Uterus (tissue), 4 donors: ENCODE data around the gene AMBRA1. TPM values are rescaled to one million over a fixed set of nuclear protein-coding genes. Genes with fewer than 3 reads are reported as not detected.

Experiments used
- DNase-seq, 2 donors: peaks; one replicate each; pipeline ENCODE4 v3.0.0-alpha.2; 2019 to 2020
- H3K27ac ChIP-seq, 2 donors: fragments of 200-600 bp; sonication (generic); 1 replicate in 1 of 2; 2 replicates in 1 of 2; pipeline ENCODE4 v1.5.1; 2016 to 2018
- H3K27me3 ChIP-seq, 2 donors: fragments of 200-600 bp; sonication (generic); one replicate each; pipeline ENCODE4 v1.5.1; 2018 to 2019; ENCODE audit warnings: control low read depth in 1 of 2
- H3K36me3 ChIP-seq, 2 donors: fragments of 200-600 bp; sonication (generic); one replicate each; pipeline ENCODE4 v1.5.1; 2019; ENCODE audit warnings: control low read depth in 1 of 2
- H3K4me1 ChIP-seq, 2 donors: fragments of 200-600 bp; sonication (generic); one replicate each; pipeline ENCODE4 v1.5.1; 2018 to 2019; ENCODE audit warnings: control low read depth in 1 of 2
- H3K4me3 ChIP-seq, 2 donors: fragments of 200-600 bp; sonication (generic); 1 replicate in 1 of 2; 2 replicates in 1 of 2; pipeline ENCODE4 v1.5.1; 2018 to 2019; ENCODE audit warnings: mild to moderate bottlenecking in 1 of 2
- H3K9me3 ChIP-seq, 2 donors: fragments of 200-600 bp; sonication (generic); one replicate each; pipeline ENCODE4 v1.5.1; 2019; ENCODE audit warnings: control low read depth in 1 of 2
- POLR2A ChIP-seq, 2 donors: fragments of 450-650 bp; IDR thresholded peaks; one replicate each; pipeline ENCODE4 v1.6.1; 2016; ENCODE audit warnings: antibody characterized with exemption in 2 of 2, mild to moderate bottlenecking in 1 of 2, moderate library complexity in 1 of 2
- intact Hi-C: fragments of 100-400 bp; cut with DNase I; formaldehyde crosslinking; loops from one replicate; pipeline ENCODE4 v1.15.1; 2023; ENCODE audit warnings: low total_unique reads
- total RNA-seq, 4 donors: library from RNA; depleted of rRNA in 3 of 4; stranded (reverse); fragments of >200 nt in 3 of 4; gene quantifications; one replicate each; pipeline versions ENCODE4 v1.1.0 to v1.2.4, GENCODE V29; 2014 to 2023
- TF ChIP-seq, protein P1 (sequence below), 4 experiments: fragments of 200-600 bp in 2 of 4; fragments of 450-650 bp in 2 of 4; sonication (generic) in 2 of 4; IDR thresholded peaks; one replicate each; pipeline ENCODE4 v1.5.1; 2016 to 2019; ENCODE audit warnings: antibody characterized with exemption in 4 of 4, mild to moderate bottlenecking in 2 of 4, moderate library complexity in 1 of 4
- donor health status: DM: yes; HTN: yes; CAD: no.

Gene AMBRA1
- total RNA-seq, 4 donors from 2014 or later, result 22.6 to 55.3 (median 41.4) TPM

GRCh38 chr11:46506483-46506791 lies 87.4 kb downstream of the AMBRA1 start:
- intact Hi-C loops, result no loop called here
- Histone ChIP-seq H3K27me3 (no peaks in the 10 kb centered on the region), H3K9me3 (no peaks in the 10 kb centered on the region), H3K27ac (no peak overlapping the region), H3K4me3 (no peak overlapping the region), H3K36me3 (no peaks in the 10 kb centered on the region), H3K4me1 (no peaks in the 10 kb centered on the region)
- no peak for DNase-seq
- TF ChIP-seq, protein P1, sequence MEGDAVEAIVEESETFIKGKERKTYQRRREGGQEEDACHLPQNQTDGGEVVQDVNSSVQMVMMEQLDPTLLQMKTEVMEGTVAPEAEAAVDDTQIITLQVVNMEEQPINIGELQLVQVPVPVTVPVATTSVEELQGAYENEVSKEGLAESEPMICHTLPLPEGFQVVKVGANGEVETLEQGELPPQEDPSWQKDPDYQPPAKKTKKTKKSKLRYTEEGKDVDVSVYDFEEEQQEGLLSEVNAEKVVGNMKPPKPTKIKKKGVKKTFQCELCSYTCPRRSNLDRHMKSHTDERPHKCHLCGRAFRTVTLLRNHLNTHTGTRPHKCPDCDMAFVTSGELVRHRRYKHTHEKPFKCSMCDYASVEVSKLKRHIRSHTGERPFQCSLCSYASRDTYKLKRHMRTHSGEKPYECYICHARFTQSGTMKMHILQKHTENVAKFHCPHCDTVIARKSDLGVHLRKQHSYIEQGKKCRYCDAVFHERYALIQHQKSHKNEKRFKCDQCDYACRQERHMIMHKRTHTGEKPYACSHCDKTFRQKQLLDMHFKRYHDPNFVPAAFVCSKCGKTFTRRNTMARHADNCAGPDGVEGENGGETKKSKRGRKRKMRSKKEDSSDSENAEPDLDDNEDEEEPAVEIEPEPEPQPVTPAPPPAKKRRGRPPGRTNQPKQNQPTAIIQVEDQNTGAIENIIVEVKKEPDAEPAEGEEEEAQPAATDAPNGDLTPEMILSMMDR (IDR thresholded peaks at IDR 0.05), result no peak
- no peak for TF ChIP-seq POLR2A (IDR thresholded peaks at IDR 0.05)

DNA sequence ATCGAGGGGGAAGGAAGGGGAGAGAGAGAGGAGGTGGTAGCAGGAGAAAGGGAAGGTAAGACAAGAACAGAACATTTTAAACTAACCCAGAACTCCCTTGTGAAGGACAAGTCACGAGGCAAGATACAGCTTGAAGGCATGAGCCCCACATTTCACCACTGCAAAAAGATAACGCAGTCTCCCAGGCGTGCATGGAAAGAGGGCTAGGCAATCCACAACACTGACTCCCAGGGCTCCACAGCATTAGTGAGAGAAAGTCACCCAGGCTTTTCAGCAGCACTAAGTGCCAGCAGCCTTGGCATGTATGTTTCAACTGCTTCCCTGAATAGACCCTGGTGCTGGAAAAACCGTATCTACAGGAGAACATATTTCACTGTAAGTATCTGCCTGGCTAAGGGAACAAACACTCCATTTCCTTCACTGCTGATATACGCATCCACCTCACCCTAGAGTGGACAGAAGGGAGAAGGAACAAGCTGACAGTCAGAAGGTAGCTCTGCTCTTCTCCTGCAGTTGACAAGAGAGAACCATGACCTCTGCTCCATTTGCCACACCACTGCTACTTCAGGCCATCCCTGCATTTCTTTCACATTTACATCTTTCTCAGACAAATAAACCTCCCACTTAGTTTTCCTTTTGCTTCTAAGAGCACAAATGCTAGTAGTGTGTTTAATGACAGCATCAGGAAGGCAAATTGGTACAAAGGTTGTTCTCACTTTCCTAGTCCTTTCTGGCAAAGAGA lies 87.9 kb downstream of the AMBRA1 start:
- Histone ChIP-seq H3K27ac (no peak overlapping the region), H3K4me3 (no peak overlapping the region), H3K27me3 (no peaks in the 10 kb centered on the region), H3K36me3 (no peaks in the 10 kb centered on the region), H3K9me3 (no peaks in the 10 kb centered on the region), H3K4me1 (no peaks in the 10 kb centered on the region)
- intact Hi-C loops, result no loop called here
- no peak for DNase-seq
- TF ChIP-seq, protein P1 (IDR thresholded peaks at IDR 0.05), result no peak
- TF ChIP-seq POLR2A (IDR thresholded peaks at IDR 0.05), result no peak

DNA sequence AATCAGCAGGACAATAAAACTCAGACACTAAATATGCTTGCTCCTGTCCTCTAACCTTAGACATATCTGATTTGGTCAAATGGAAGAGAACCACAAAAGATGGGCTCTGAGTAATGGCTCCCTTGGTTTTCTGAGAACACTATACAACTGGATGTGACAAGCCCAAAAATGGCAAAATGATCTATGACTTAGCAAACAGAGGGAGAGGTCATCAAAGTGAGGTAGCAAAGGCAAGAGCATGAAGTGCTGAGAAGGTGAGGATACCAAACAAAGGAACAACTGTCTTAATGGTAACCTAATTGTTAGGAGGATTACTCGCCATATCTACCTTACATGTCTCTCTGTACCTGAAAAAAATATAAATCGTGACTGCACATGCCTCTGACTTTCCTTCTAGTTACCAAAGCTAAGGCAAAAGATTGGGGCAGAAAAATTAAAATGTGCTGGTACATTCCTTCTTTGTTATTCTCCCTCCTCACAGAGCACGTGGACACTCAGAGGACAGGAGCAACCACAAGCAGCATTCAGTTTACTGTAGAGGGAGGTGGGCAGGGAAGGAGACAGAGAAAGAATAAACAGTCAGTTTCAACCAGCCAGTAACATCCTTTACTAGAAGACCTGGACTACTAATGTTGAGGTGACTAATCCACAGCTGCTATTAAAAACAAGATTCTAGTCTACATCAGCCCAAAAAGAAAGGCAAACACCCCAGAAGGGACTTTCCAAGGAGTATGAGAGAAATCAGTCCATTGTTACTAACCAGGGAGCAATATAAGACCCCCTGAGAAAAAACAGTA lies 88.8 kb downstream of the AMBRA1 start:
- DNase-seq, result no peak
- Histone ChIP-seq H3K36me3 (no peaks in the 10 kb centered on the region), H3K4me3 (no peak overlapping the region), H3K9me3 (no peaks in the 10 kb centered on the region), H3K27me3 (no peaks in the 10 kb centered on the region), H3K4me1 (no peaks in the 10 kb centered on the region), H3K27ac (no peak overlapping the region)
- TF ChIP-seq POLR2A (IDR thresholded peaks at IDR 0.05), result no peak
- TF ChIP-seq, protein P1 (IDR thresholded peaks at IDR 0.05), result no peak
- intact Hi-C loops, result no loop called here

GRCh38 chr11:46499821-46500220 lies 94.0 kb downstream of the AMBRA1 start:
- TF ChIP-seq, protein P1 (IDR thresholded peaks at IDR 0.05), result no peak
- no peak for TF ChIP-seq POLR2A (IDR thresholded peaks at IDR 0.05)
- DNase-seq, result no peak
- Histone ChIP-seq H3K4me3 (no peak overlapping the region), H3K9me3 (no peaks in the 10 kb centered on the region), H3K36me3 (no peaks in the 10 kb centered on the region), H3K27me3 (no peaks in the 10 kb centered on the region), H3K4me1 (no peaks in the 10 kb centered on the region), H3K27ac (no peak overlapping the region)
- intact Hi-C loops, result no loop called here

- intact Hi-C loops, result no loop called here
- Histone ChIP-seq H3K36me3 (no peaks in the 10 kb centered on the region), H3K4me3 (no peak overlapping the region), H3K4me1 (no peaks in the 10 kb centered on the region), H3K27me3 (no peaks in the 10 kb centered on the region), H3K9me3 (no peaks in the 10 kb centered on the region), H3K27ac (no peak overlapping the region)
- TF ChIP-seq POLR2A (IDR thresholded peaks at IDR 0.05), result no peak
- TF ChIP-seq, protein P1 (IDR thresholded peaks at IDR 0.05), result no peak
- DNase-seq, result no peak
These were observed 94.9 kb downstream of the AMBRA1 start for GRCh38 chr11:46498968-46499367.
